ENCODE measurements around the gene NKAIN4. TPM values are rescaled to one million over a fixed set of nuclear protein-coding genes. Genes with fewer than 3 reads are reported as not detected.

NKAIN4 gene
- total RNA-seq, 1 donor from 2014 or later, result not detected

DNA sequence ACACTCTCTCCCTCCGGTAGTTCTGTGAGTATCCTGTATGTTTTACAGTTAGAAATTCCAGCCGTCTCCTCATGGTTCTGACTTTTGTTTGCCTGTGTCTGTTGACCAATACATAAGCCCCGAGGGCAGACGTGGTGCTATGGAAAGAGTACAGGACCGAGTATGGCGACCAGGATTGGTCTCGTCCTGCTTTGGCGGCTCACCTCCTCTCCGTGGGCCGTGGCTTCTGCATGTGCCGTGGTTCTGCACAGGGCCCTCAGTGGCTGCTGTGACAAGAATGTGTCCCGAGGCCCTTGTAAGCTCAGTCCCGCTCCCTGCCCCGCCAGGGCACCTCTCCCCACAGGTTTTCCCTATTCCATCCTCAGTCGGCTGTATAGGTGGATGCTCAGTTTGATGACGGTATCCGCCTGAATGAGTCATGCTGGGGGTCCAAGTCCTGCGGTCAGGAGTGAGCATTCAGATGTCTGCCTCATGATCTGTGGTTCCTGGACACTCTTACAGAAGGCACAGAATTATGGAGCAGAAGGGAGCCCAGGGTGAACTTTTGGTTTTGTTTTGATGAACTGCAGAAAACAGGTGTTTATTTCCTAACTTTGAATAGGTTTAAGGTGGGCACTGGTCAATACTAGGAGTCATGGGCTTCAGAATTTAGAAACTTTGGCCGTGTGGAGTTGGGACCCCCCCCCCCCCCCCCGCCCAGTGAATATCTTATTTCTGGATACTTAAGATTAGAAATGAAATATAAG lies 19.5 kb upstream of the NKAIN4 start:
- peak; percentile 59 for DNase-seq

GRCh38 chr20:63273059-63273579 lies 18.9 kb upstream of the NKAIN4 start:
- DNase-seq, result peak; percentile 14

DNA sequence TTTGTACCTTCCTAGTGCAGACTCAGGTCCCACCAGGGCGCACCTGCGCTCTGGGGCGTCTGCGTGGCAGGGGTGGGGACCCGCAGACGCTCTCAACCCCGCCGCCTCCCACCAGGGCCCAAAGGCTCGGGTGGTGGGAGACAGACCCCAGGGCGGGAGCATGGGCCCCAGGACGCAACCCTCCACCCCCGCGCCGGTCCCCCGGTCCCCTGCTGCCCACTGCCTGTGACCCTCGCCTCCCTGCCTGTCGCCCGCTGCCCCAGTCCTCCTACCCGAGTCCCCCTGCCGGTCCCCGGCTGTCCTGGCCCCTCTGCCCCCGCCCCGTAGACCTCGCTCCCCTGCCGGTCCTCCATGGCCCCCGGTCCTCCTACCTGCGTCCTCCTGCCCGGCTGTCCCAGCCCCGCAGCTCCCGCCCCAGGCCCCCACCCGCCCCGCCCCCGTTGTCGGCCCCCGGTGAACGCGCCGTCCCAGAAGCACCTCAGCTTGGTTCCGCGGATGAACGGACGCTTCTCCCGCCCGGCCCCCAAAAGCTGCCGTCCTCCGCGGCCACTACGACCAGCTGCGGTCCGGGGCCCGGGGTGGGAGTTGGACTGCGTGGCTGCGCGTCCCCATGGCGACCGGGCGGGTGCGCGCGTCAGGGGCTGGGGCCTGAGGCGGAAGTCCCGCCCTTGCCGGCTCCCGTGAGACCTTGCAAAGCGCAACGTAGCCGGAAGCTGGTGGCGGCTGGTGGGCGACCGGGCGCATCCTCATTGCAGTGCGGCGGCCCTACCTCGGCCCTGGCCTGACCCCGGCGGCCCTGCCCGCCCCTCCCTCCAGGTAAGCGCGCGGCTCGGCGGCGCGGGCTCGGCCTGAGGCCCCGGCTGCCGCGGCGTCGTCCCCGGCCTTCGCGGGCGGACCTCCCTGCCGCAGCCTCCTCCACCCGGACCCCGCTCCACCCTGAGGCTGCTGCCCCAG lies 18.1 kb upstream of the NKAIN4 start, which contains the start of gene ARFGAP1:
ARFGAP1 (plus strand) TSS at position 709 of the 954 bp plus-strand sequence. CDS start 2,768 bp downstream, outside the sequence.
- peak; percentile 92 for DNase-seq

DNA sequence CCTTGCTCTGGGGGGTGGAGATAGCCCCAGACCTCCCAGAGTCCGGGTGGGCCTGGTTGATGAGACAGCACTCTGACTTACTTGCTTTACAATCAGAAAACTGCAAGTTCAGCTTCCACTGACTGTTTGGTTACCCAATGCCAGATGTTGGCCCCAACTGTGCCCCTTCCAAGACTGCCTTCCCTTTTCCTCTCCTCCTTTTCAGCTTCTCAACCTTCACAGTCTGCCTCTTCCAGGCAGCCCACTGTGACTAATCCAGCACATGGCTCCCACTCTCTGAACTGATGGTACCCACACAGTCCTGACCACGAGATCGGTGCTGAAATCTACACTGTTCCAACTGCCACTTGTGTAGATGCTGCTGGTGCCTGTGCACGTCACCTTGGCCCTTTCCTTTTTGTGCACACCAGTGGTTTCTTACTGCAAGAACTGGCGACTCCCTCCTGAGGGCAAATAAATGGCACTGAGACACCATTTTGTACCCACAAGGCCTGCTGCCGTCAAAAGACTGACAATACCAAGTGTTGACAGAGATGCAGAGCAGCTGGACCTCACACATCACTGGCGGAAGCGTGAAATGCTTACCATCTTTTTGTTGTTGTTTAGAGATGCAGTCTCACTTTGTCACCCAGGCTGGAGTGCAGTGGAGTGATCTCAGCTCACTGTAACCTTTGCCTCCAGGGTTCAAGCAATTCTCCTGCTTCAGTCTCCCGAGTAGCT lies 16.5 kb upstream of the NKAIN4 start:
- DNase-seq, result no peak

GRCh38 chr20:63269724-63270123 lies 15.5 kb upstream of the NKAIN4 start:
- DNase-seq, result no peak

DNA sequence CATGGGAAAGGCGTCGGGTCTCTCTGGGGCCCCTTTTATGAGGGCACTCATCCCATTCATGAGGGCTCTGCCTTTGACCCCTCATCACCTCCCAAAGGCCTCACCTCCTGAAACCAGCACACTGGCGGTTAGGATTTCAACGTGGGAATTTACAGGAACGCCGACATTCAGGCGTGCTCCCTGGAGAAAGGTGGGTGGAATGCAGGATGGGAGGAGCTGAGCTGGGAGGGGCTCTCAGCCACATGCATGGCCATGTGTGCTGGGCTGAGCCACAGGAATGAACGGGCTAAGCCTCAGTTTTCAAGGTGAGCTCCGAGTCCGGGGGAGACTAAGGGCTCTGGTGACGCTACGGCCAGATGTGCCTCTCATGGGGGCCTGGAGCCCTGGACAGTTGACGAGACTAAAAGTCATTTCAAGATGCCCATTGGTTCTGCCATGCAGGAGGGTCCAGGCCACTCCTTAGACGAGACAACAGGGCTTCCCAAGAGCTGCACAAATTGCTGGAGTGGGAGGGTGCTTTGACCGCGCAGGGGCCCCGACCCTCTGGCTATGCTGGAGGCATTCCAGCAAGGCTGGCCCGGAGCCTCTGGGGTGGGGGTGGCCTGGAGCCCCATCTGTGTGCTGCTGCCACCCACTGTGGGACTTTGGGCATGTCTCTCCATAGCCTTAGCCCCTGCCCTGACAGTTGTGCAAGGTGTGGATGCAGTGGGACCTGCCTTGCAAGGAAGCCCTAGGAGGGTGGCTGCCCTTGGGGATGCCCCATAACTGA lies 14.6 kb upstream of the NKAIN4 start:
- DNase-seq, result no peak

- DNase-seq, result no peak
Measured at GRCh38 chr20:63268256-63268655, 14.0 kb upstream of the NKAIN4 start.

DNA sequence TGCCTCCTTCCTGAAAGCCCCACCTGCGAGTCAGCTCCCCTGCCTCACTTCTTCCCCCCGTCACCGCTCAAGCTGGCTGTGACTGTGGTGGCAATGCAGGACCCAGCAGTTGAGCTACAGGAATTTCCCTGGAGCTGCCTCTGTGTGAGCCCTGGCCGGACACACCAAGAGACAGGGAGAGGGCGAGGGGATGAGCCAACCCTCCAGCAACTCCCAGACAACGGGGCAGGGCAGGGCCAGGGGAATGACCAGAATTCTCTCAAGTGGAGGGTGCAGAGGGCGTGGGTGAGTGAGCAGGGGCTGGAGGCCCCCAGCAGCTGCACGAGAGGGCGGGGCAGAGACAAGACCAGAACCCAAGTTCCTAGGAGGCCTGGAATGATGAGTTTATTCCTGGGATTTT lies 13.4 kb upstream of the NKAIN4 start:
- DNase-seq, result no peak

DNA sequence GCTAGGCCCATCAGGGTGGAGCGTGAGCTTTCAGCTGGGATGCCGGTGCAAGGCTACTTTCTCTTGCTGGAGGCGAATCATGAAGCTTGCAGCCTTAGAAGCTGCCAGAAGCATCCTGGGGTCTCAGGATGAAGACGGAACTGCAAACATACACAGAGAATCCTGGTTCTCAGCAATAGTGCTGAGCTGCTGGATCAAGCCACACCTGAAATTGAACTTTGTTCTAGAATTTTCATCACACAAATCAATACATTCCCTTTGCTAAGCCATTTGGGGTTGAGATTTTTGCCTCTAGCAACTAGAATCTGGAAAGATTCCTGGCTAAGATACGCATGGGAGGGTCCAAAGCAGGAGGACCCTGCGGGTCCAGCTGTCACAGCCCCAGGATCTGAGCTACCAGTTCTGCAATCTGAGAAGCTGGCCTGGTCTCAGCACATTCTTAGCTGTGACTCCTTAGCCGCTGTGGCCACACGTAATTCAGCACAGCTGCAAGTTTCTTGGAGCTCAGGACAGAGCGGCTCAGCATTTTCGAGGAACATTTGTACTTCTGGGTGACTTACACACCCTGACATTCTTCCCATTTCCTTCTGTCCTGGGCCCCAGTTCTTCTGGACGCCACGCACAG lies 11.7 kb upstream of the NKAIN4 start:
- DNase-seq, result no peak

DNA sequence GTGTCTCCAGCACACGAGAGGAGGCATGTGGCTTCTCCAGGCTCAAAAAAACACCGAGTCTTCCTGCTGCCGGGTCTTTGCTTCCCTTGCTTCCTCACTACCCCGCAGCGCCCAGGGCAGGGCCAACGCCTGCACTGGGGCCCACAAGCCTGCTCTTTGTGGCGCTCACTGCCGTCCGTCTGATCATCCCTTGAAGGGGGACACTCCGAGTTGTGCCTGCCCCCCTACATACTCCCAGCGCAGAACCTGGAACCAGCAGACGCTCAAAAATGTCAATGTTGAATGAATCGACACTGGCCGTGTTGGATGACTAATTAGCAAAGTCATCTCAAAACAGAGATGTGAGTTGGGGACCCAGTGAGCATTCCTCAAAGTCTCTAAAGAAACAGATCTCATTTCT lies 10.3 kb upstream of the NKAIN4 start:
- DNase-seq, result no peak

DNA sequence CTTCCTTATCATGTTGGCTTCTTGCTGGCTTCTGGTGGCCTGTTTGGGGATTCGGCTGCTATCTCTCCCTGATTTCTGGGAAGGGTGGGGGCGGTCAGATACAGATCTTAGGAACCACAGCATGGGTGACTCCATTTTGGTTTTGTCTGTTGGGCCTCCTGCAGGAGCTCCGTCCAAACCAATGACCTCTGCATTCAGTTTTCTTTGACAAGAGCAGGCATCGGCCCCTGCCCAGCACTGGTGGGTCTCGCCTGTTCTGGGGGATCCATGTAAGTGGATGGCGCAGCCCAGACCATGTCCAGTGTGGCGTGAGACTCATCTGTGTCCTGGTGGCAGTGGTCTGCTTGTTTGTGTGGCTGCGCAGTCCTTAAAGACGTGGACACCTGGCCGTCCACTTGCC lies 9.7 kb upstream of the NKAIN4 start:
- DNase-seq, result no peak

DNA sequence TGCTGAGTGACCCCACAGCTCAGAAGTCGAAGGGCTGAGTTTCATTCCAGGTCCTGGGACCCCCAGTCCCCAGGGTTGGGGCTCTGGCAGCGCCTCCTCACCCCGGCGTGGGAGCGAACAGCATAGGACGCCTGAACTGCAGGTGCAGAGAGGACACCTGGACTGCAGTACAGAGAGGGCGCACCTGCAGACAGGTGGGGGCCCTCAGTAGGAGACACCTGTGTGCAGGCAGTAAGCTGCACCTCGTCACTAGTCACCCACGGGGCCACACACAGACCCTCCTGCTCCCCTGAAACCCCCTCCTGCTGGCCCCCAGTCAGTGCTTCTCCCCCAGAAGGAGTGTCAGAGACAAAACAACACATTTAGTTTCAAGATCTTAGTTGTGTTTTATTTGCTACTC lies 8.6 kb upstream of the NKAIN4 start:
- no peak for DNase-seq

DNA sequence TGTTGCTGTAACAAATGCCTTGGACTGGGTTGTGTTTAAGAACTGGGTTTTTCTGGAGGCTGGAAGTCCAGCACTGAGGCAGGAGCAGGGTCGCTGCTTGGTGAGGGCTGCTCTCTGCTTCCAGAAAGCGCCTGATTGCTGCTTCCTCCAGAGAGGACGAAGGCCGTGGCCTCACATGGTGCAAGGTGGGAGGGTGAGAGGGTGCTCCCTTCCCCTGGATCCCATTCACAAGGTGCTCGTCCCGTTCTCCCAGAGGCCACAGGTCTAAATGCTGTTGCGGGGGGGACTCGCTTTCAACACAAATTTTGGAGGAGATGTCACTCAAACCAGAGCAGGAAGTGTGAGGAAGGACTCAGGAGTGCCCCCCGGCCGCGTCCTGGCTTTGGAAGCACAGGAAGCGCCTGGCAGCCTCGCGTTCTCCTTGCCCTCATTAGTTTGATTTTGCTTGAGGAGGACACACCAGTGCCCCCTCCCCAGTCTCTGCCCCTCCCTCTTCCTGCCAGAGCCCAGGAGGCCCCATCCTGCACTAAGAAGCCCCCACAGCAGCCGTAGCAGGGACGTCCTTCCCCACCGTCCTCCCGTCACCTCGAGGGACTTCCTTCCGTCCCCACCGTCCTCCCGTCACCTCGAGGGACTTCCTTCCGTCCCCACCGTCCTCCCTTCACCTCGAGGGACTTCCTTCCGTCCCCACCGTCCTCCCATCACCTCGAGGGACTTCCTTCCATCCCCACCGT lies 7.7 kb upstream of the NKAIN4 start:
- no peak for DNase-seq

DNA sequence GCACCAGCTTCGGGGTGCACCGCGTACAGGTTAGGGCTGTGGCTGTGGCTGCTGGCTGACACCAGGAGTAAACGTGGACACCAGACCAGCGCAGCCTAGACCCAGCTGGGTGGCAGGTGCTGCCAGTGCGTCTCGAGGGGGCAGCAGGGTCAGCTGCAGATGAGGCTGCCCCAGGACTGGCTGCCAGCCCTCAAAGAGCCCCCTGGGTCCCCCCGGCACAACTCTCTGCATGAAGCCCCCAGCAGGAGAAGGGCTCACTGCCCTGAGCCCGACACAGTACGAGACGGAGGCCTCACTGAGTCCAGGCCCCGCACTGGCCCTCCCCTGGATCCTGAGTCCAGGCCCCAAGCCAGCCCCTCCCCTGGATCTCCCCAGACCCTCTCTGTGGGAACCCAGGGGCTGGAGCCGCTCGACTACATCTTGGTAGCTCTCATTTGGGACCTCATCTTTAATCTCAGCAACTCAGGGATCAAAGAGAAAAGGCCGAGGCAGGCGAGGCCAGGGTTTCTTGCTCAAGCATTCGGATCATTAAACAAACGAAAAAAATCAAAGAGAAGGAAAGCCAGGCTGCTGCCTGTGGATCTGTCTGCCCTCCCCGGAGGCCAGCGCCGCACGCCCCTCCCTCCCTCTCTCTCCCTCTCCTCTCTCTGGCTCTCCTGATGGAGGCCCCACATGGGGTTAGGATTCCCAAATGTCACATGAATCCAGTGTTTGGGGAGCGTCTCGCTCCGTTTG lies 7.0 kb upstream of the NKAIN4 start:
- DNase-seq, result no peak

DNA sequence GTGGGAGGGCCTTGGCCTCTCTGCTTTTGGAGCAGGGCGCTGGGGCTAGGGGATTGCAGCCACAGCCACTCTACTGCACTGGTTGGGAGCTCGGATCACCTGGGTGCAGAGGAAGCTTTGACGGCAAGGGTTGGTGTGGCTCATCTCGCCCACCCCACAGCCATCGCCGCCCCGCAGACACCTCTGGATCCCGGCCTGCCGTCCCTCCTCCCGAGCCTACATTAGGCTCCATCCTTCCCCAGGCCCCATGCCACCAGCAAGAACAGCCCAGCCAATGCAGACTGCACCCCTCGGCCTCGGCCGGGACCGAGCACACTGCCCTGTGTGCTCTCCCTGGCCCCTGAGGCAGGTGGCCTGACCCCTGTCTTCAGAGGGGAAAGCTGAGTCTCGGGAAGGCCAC lies 6.3 kb upstream of the NKAIN4 start:
- DNase-seq, result no peak

DNA sequence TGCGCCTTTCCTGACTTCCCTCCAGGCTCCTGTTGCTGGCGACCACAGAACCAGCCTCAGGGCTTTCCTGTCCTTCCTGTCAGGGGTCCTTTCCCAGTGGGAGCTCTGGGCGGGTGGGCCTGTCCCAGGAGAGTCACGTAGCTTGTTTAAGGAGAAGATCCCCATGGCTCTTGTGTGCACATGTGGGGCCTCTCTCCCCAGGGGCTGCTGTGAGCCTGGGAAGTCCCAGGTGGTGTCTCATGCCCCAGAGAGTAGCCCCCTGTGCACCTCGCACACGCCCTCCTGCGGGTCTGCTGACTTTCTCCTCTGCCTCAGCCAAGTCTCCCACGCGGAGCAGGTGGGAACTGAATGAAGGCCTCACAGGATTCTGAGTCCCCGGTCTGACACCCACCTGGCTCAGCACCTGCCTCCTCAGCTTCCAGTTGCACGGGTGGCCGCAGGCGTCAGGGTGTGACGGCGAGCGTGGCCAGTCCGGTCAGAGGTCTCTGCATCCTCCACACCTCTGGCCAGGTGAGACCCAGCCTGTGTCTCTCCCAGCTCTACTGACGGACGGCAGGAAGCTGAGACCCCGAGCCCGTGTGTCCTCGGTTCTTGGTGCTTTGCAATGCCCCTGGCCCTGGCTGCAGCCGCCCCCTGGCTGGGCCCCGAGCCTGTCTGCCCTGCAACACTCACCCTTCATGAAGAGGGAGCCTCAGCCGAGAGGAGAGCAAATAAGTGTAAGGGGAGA lies 5.6 kb upstream of the NKAIN4 start:
- no peak for DNase-seq

GRCh38 chr20:63258781-63259180 lies 4.5 kb upstream of the NKAIN4 start:
- no peak for DNase-seq

DNA sequence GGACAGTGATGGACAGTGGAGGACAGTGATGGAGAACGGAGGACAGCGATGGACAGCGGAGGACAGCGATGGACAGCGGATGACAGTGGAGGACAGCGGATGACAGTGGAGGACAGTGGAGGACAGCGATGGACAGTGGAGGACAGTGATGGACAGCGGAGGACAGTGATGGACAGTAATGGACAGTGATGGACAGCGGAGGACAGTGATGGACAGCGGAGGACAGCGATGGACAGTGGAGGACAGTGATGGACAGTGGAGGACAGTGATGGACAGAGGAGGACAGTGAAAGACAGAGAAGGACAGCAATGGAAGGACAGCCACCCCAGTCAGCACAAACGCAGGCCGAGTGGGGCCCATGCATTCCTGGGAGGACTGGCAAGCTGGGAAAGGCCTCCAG lies 3.4 kb upstream of the NKAIN4 start:
- DNase-seq, result no peak

- DNase-seq, result no peak
Measured at GRCh38 chr20:63256954-63257353, 2.7 kb upstream of the NKAIN4 start.

Measured in dermis blood vessel endothelial cell (primary cell).